SK-N-MC (cell line): Measurements from ENCODE around the gene CAMK1D.

Source experiments
- EZH2 ChIP-seq: fragments of 200-600 bp; sonication (generic); IDR thresholded peaks from one replicate; pipeline ENCODE4 v1.6.1; 2017; ENCODE audit warnings: antibody characterized with exemption
- POLR2AphosphoS5 ChIP-seq: IDR thresholded peaks from 2 replicates; pipeline ENCODE4 v1.6.1; 2012; ENCODE audit warnings: mild to moderate bottlenecking, low read depth, low read length, borderline replicate concordance

GRCh38 chr10:12583891-12584595 lies 234.7 kb downstream of the CAMK1D start:
- TF ChIP-seq EZH2, result no peak
- TF ChIP-seq POLR2AphosphoS5, result no peak
